Measurements from ENCODE around the gene PDHX. TPM values are rescaled to one million over a fixed set of nuclear protein-coding genes. Genes with fewer than 3 reads are reported as not detected.

The PDHX gene
- polyA plus RNA-seq, 3 donors, result 9.3 to 19.5 (median 17.5) TPM

GRCh38 chr11:35007277-35007676, 90.9 kb downstream of the PDHX start:
- no peak for DNase-seq
- peaks cover 14 to 20% of the 10 kb centered on the region in 2 donors for H3K4me1 ChIP-seq (ENCODE audit: control insufficient read depth in 1 of 2, insufficient read depth in 2 of 2, low read length in 2 of 2)
- TF ChIP-seq CTCF (IDR thresholded peaks at IDR 0.05), result no peak
- H3K36me3 Mint-ChIP-seq, result no peaks in the 10 kb centered on the region
- peak overlapping the region in 6 of 7 donors; percentile 40 to 83 (median 53) for H3K27ac Mint-ChIP-seq
- no peaks in the 10 kb centered on the region for H4K20me1 ChIP-seq (ENCODE audit: insufficient read depth, low read length)
- no peaks in the 10 kb centered on the region for H3K36me3 ChIP-seq (replicated peaks in 1 of 2; ENCODE audit: control insufficient read depth in 1 of 2, insufficient read depth in 2 of 2, low read length in 2 of 2)
- no CpG with 5 or more reads among the region's 2 CpGs for WGBS (ENCODE audit: insufficient coverage)
- no peak overlapping the region for H3K4me2 ChIP-seq (replicated peaks; ENCODE audit: extremely low read depth, low read length, poor library complexity, severe bottlenecking)
- H3K27me3 Mint-ChIP-seq (ENCODE audit: low read depth in 3 of 3), result no peaks in the 10 kb centered on the region
- no peak overlapping the region for H3K4me3 Mint-ChIP-seq
- H3K79me2 ChIP-seq (ENCODE audit: insufficient read depth, low read length), result no peaks in the 10 kb centered on the region
- H3K27me3 ChIP-seq (ENCODE audit: control insufficient read depth in 2 of 2, insufficient read depth in 2 of 2, low read length in 2 of 2), result no peaks in the 10 kb centered on the region
- no peaks in the 10 kb centered on the region for H3K9me3 ChIP-seq (replicated peaks in 1 of 2; ENCODE audit: control insufficient read depth in 1 of 2, insufficient read depth in 1 of 2, low read length in 2 of 2)
- intact Hi-C loops (cut with micrococcal nuclease), result loop anchor here in 1 of 2 donors (10.0 kb wide), 2 partner anchors 208 to 298 kb away; no protein-coding TSS in a partner anchor
- peaks cover 23% of the 10 kb centered on the region for H3K4me1 Mint-ChIP-seq
- H3K4me3 ChIP-seq (replicated peaks in 1 of 3; ENCODE audit: low read depth in 2 of 3, low read length in 3 of 3), result no peak overlapping the region
- H3K27ac ChIP-seq (ENCODE audit: low read depth in 1 of 2, low read length in 2 of 2), result peak overlapping the region in 1 of 2 donors; percentile 63
- no peak overlapping the region for H2AFZ ChIP-seq (ENCODE audit: insufficient read depth, low read depth, low read length, poor library complexity, severe bottlenecking)
- H3K9ac ChIP-seq (ENCODE audit: insufficient read depth, low read length, poor library complexity, severe bottlenecking), result no peak overlapping the region
- H3K9me3 Mint-ChIP-seq, result no peaks in the 10 kb centered on the region

- H4K20me1 ChIP-seq (ENCODE audit: insufficient read depth, low read length), result no peaks in the 10 kb centered on the region
- Mint-ChIP-seq H3K4me3 (no peak overlapping the region), H3K9me3 (no peaks in the 10 kb centered on the region), H3K36me3 (no peaks in the 10 kb centered on the region), H3K27ac (peak overlapping the region in 1 of 7 donors; percentile 26), H3K27me3 (ENCODE audit: low read depth in 3 of 3) (peaks cover 0 to 2% (median 0%) of the 10 kb centered on the region in 3 donors), H3K4me1 (peaks cover 33% of the 10 kb centered on the region)
- no peak for DNase-seq
- H3K27me3 ChIP-seq (ENCODE audit: control insufficient read depth in 2 of 2, insufficient read depth in 2 of 2, low read length in 2 of 2), result no peaks in the 10 kb centered on the region
- H3K79me2 ChIP-seq (ENCODE audit: insufficient read depth, low read length), result no peaks in the 10 kb centered on the region
- intact Hi-C loops (cut with micrococcal nuclease), result loop anchor here in 1 of 2 donors (10.0 kb wide), 2 partner anchors 205 to 295 kb away; no protein-coding TSS in a partner anchor
- H3K9me3 ChIP-seq (replicated peaks in 1 of 2; ENCODE audit: control insufficient read depth in 1 of 2, insufficient read depth in 1 of 2, low read length in 2 of 2), result no peaks in the 10 kb centered on the region
- no peak overlapping the region for H3K27ac ChIP-seq (ENCODE audit: low read depth in 1 of 2, low read length in 2 of 2)
- no peak overlapping the region for H3K4me3 ChIP-seq (replicated peaks in 1 of 3; ENCODE audit: low read depth in 2 of 3, low read length in 3 of 3)
- H3K9ac ChIP-seq (ENCODE audit: insufficient read depth, low read length, poor library complexity, severe bottlenecking), result no peak overlapping the region
- no peaks in the 10 kb centered on the region for H3K36me3 ChIP-seq (replicated peaks in 1 of 2; ENCODE audit: control insufficient read depth in 1 of 2, insufficient read depth in 2 of 2, low read length in 2 of 2)
- no peak overlapping the region for H2AFZ ChIP-seq (ENCODE audit: insufficient read depth, low read depth, low read length, poor library complexity, severe bottlenecking)
- WGBS (ENCODE audit: insufficient coverage), result no CpG with 5 or more reads among the region's 5 CpGs
- TF ChIP-seq CTCF (IDR thresholded peaks at IDR 0.05), result no peak
- peaks cover 14 to 20% of the 10 kb centered on the region in 2 donors for H3K4me1 ChIP-seq (ENCODE audit: control insufficient read depth in 1 of 2, insufficient read depth in 2 of 2, low read length in 2 of 2)
- H3K4me2 ChIP-seq (replicated peaks; ENCODE audit: extremely low read depth, low read length, poor library complexity, severe bottlenecking), result no peak overlapping the region
Measured at GRCh38 chr11:35009191-35009943, 92.9 kb downstream of the PDHX start.
